ENCODE measurements around the gene LRRC3B.

GRCh38 chr3:26752466-26752865 is 129.9 kb downstream of the LRRC3B start:
- TF ChIP-seq TCF4 (CRISPR knock-in tag; IDR thresholded peaks at IDR 0.05; ENCODE audit: borderline replicate concordance): no peak
- TF ChIP-seq CSRNP3 (CRISPR knock-in tag; IDR thresholded peaks at IDR 0.05): no peak
- TF ChIP-seq TSHZ2 (CRISPR knock-in tag; IDR thresholded peaks at IDR 0.05): no peak
- no peak for TF ChIP-seq PATZ1 (CRISPR knock-in tag; IDR thresholded peaks at IDR 0.05; ENCODE audit: borderline replicate concordance)
- TF ChIP-seq PPARA (CRISPR knock-in tag; IDR thresholded peaks at IDR 0.05; ENCODE audit: borderline replicate concordance): no peak
- no peak for TF ChIP-seq CREB5 (CRISPR knock-in tag; IDR thresholded peaks at IDR 0.05; ENCODE audit: low read depth)
- TF ChIP-seq ZFP30 (CRISPR knock-in tag; IDR thresholded peaks at IDR 0.05): no peak
- TF ChIP-seq ZNF8 (CRISPR knock-in tag; IDR thresholded peaks at IDR 0.05): no peak

All from SK-N-SH treated with all-trans-retinoic acid at 6 μM for 48 hours (cell line).